Dermis microvascular lymphatic vessel endothelial cell (primary cell): ENCODE measurements around the gene HIP1R. TPM values are rescaled to one million over a fixed set of nuclear protein-coding genes. Genes with fewer than 3 reads are reported as not detected.
"Not testable (repeated sequence)": the region's sequence is repeated elsewhere in the genome, so short reads cannot be mapped to it uniquely, and the experiment has no call there.

ENCODE experiments used
- DNase-seq, 2 donors: peaks; one replicate each; pipeline versions ENCODE4 v3.0.0 to v3.0.0-alpha.2; 2010; ENCODE audit warnings: low read depth in 2 of 2
- total RNA-seq: library from RNA; depleted of rRNA; stranded (reverse); fragments of >200 nt; gene quantifications from 2 replicates; pipeline ENCODE4 v1.2.1, GENCODE V29; 2014

The HIP1R gene
- total RNA-seq, 1 donor from 2014 or later, result 47.2 TPM

- no peak for DNase-seq
These were observed 56.6 kb downstream of the HIP1R start for GRCh38 chr12:122891661-122892525.

- not testable (repeated sequence) for DNase-seq
These were observed 57.5 kb downstream of the HIP1R start for GRCh38 chr12:122892724-122893123.

- DNase-seq, result no peak
These were observed 58.2 kb downstream of the HIP1R start for GRCh38 chr12:122893208-122894153.

- DNase-seq, result no peak
These were observed 59.2 kb downstream of the HIP1R start for GRCh38 chr12:122894193-122895121.

GRCh38 chr12:122895320-122895703 lies 60.1 kb downstream of the HIP1R start:
- DNase-seq, result peak in 1 of 2 donors; percentile 24

GRCh38 chr12:122895704-122896636 lies 60.7 kb downstream of the HIP1R start, which contains the start of gene VPS37B:
Gene VPS37B (minus strand): TSS chr12:122896124. CDS start chr12:122896062, 62 bp downstream.
- peak; percentile 74 to 84 for DNase-seq

GRCh38 chr12:122896662-122897061 lies 61.4 kb downstream of the HIP1R start:
- DNase-seq, result no peak

- no peak for DNase-seq
These were observed 64.6 kb downstream of the HIP1R start for GRCh38 chr12:122899887-122900286.

GRCh38 chr12:122902854-122903692 lies 67.8 kb downstream of the HIP1R start:
- DNase-seq, result no peak

GRCh38 chr12:122903693-122904034 lies 68.4 kb downstream of the HIP1R start:
- no peak for DNase-seq

- DNase-seq, result not testable (repeated sequence)
These were observed 70.0 kb downstream of the HIP1R start for GRCh38 chr12:122905258-122905657.

- DNase-seq, result no peak
These were observed 73.7 kb downstream of the HIP1R start for GRCh38 chr12:122908915-122909314.

GRCh38 chr12:122909442-122910288 lies 74.4 kb downstream of the HIP1R start:
- DNase-seq, result no peak

Other genes with a start within 250 kb of the HIP1R start
- gene HCAR2, start 132.1 kb upstream of the HIP1R start, total RNA-seq, result not detected in 2 replicates
- gene HCAR3, start 118.6 kb upstream of the HIP1R start, total RNA-seq, result not detected in 2 replicates
- 0.13 TPM in 1 of 2 replicates, not detected in the other for gene HCAR1, start 104.6 kb upstream of the HIP1R start, total RNA-seq
- gene DENR, start 82.6 kb upstream of the HIP1R start, total RNA-seq, result 23.8 and 30.7 TPM in 2 replicates
- gene CCDC62, start 60.9 kb upstream of the HIP1R start, total RNA-seq, result 0.13 and 0.25 TPM in 2 replicates
- gene VPS37B, start 60.7 kb downstream of the HIP1R start, total RNA-seq, result 10.5 and 16.6 TPM in 2 replicates
- 4.5 and 5.2 TPM in 2 replicates for gene ABCB9, start 131.0 kb downstream of the HIP1R start, total RNA-seq
- gene OGFOD2, start 139.8 kb downstream of the HIP1R start, total RNA-seq, result 7.6 and 9.1 TPM in 2 replicates
- gene ARL6IP4, start 145.2 kb downstream of the HIP1R start, total RNA-seq, result 133 and 149 TPM in 2 replicates